Measurements from ENCODE around the gene BMP5.

- TF ChIP-seq CTCF (IDR thresholded peaks at IDR 0.05; ENCODE audit: extremely low read depth in 1 of 2, insufficient read depth in 1 of 2, low read depth in 1 of 2, low read length in 2 of 2) (no peak), POLR2AphosphoS5 (IDR thresholded peaks at IDR 0.05; ENCODE audit: insufficient read depth, low read depth, low read length) (no peak), POLR2A (IDR thresholded peaks at IDR 0.05; ENCODE audit: low read depth, low read length) (no peak), EZH2 (IDR thresholded peaks at IDR 0.05; ENCODE audit: borderline replicate concordance, low read depth, low read length, severe bottlenecking) (no peak), MYC (IDR thresholded peaks at IDR 0.05; ENCODE audit: low read depth, low read length) (no peak), MAX (IDR thresholded peaks at IDR 0.05; ENCODE audit: insufficient read depth, insufficient read length) (no peak)
Measured at GRCh38 chr6:55794136-55794812, 81.1 kb downstream of the BMP5 start.

All from endothelial cell of umbilical vein (primary cell).